ENCODE measurements around the gene ZBTB37.
"Not testable (repeated sequence)": the region's sequence is repeated elsewhere in the genome, so short reads cannot be mapped to it uniquely, and the experiment has no call there.

The ZBTB37 gene

GRCh38 chr1:173871091-173871490, 2.9 kb downstream of the ZBTB37 start:
- no peak overlapping the region for H3K4me3 ChIP-seq (replicated peaks; ENCODE audit: low read depth, low read length)
- TF ChIP-seq CTCF (IDR thresholded peaks at IDR 0.05; ENCODE audit: low read length, missing control alignments) = no peak
- DNase-seq (ENCODE audit: low read depth) = no peak

DNA sequence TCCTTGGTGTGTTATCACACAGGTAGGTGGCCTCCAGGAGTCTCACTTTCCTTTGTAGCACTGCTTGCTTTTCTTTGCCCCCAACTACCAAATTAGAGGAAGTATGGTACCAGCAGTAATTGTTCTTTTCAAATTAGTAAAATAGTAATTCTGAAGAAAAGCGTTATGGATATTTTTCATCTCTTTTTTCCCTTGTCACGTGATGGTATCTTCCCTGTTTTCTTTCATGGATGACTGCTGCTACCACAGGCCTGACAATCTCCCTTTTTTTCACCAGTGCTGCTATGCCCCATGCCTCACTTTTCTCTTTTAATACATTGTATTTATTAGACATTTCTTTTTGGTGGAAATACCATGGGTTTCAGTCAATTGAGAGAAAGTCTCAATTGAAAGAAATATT, 3.3 kb downstream of the ZBTB37 start:
- no peak for DNase-seq (ENCODE audit: low read depth)
- H3K4me3 ChIP-seq (replicated peaks; ENCODE audit: low read depth, low read length) = no peak overlapping the region
- no peak for TF ChIP-seq CTCF (IDR thresholded peaks at IDR 0.05; ENCODE audit: low read length, missing control alignments)

- H3K4me3 ChIP-seq (replicated peaks; ENCODE audit: low read depth, low read length) = no peak overlapping the region
- no peak for DNase-seq (ENCODE audit: low read depth)
- TF ChIP-seq CTCF (IDR thresholded peaks at IDR 0.05; ENCODE audit: low read length, missing control alignments) = no peak
These were observed 8.6 kb downstream of the ZBTB37 start for GRCh38 chr1:173876732-173877131.

GRCh38 chr1:173878251-173878650, 10.1 kb downstream of the ZBTB37 start:
- no peak for DNase-seq (ENCODE audit: low read depth)
- no peak for TF ChIP-seq CTCF (IDR thresholded peaks at IDR 0.05; ENCODE audit: low read length, missing control alignments)
- no peak overlapping the region for H3K4me3 ChIP-seq (replicated peaks; ENCODE audit: low read depth, low read length)

DNA sequence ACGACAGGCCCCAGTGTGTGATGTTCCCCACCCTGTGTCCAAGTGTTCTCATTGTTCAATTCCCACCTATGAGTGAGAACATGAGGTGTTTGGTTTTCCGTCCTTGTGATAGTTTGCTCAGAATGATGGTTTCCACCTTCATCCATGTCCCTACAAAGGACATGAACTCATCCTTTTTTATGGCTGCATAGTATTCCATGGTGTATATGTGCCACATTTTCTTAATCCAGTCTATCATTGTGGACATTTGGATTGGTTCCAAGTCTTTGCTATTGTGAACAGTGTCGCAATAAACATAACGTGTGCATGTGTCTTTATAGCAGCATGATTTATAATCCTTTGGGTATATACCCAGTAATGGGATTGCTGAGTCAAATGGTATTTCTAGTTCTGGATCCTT, 12.9 kb downstream of the ZBTB37 start:
- DNase-seq (ENCODE audit: low read depth); H3K4me3 ChIP-seq (replicated peaks; ENCODE audit: low read depth, low read length): not testable (repeated sequence)

- TF ChIP-seq CTCF (IDR thresholded peaks at IDR 0.05; ENCODE audit: low read length, missing control alignments) = no peak
- no peak overlapping the region for H3K4me3 ChIP-seq (replicated peaks; ENCODE audit: low read depth, low read length)
- DNase-seq (ENCODE audit: low read depth) = no peak
These were observed 16.5 kb downstream of the ZBTB37 start for GRCh38 chr1:173884701-173885100.

DNA sequence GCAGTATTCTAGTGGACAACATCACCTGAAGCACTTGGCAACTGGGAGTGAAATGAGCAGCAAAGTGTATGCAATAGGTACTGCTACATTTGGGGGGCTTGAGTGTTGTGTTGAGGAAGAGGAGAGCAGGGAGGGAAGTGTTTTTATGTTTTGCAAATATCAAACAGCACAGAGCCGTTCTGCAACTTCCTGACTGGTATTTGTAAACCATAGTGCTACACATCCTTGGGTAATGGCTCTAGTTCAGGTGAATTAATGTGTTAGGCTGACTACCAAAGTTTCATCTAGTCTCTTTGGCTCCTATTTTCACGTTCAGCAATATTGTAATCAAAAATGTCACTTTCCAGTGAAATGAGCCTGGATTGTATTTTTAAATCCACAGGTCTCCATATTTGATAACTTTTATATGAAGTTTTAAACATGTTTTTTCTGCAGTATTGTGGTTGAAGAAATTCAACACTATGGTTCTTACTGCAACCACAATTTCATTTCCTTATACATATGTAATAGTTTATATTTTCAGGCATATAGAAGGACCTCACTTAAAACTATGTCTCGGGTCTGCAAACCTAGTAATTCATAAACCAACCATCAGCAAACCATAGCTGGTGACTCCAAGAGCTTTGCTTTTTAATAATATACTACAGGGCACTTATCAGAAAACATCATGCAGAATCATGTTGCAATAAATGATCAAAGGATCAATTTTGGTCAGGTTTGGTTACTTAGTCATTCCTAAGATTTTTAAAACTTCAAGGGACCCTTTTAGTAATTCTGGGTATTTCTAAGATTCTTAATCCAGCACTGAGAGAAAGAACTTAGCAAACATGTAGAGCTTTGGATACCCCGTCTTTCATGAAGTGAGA, 18.8 kb downstream of the ZBTB37 start:
- TF ChIP-seq CTCF (IDR thresholded peaks at IDR 0.05; ENCODE audit: low read length, missing control alignments) = no peak
- H3K4me3 ChIP-seq (replicated peaks; ENCODE audit: low read depth, low read length) = no peak overlapping the region
- DNase-seq (ENCODE audit: low read depth) = no peak
